Middle frontal gyrus (tissue), 1 donor: ENCODE measurements around the gene CHML.

Experiments used
- DNase-seq: peaks from one replicate; pipeline ENCODE4 v3.0.0-alpha.2; 2015; ENCODE audit warnings: low spot score; ENCODE audit errors: extremely low spot score

The CHML gene

DNA sequence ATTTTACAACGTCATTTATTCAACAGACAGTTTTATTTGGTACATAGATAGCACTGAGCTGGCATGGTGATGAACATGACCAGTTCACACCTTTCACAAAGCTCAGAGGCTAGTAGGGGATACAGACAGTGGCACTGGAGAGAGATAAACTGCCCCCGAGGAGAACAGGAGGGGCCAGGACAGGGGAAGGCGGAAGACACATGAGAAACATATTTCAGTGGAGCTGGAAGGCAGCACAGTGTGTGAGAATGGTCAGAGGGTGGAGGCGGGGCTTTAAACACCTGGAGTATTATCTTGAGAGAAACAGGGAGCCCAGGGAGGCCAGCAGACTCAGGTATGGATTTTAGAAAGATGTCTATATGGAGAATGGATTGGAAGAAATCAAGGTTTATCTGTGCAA is 49.5 kb downstream of the CHML start:
- no peak for DNase-seq
